GM23248 (cell line): Measurements from ENCODE around the gene TSEN2. TPM values are rescaled to one million over a fixed set of nuclear protein-coding genes. Genes with fewer than 3 reads are reported as not detected.

ENCODE experiments used
- DNase-seq: peaks from one replicate; pipeline ENCODE4 v3.0.0-alpha.2; 2015
- H2AFZ ChIP-seq: fragments of 200-600 bp; sonication (generic); 2 replicates; pipeline ENCODE4 v1.6.1; 2016; ENCODE audit warnings: antibody characterized with exemption
- H3F3A ChIP-seq: fragments of 200-600 bp; sonication (generic); 2 replicates; pipeline ENCODE4 v1.6.1; 2016; ENCODE audit warnings: mild to moderate bottlenecking, antibody characterized with exemption, mixed run types; ENCODE audit not compliant: insufficient read depth
- H3K27ac ChIP-seq: fragments of 200-600 bp; sonication (generic); 2 replicates; pipeline ENCODE4 v1.5.1; 2016; ENCODE audit warnings: mild to moderate bottlenecking
- H3K27me3 ChIP-seq: fragments of 200-600 bp; sonication (generic); replicated peaks from 2 replicates; pipeline ENCODE4 v1.6.1; 2016; ENCODE audit warnings: mild to moderate bottlenecking; ENCODE audit not compliant: insufficient read depth
- H3K36me3 ChIP-seq: fragments of 200-600 bp; sonication (generic); 2 replicates; pipeline ENCODE4 v1.6.1; 2016; ENCODE audit warnings: low read depth, mild to moderate bottlenecking
- H3K4me1 ChIP-seq: fragments of 200-600 bp; sonication (generic); 2 replicates; pipeline ENCODE4 v1.6.1; 2016; ENCODE audit warnings: mild to moderate bottlenecking; ENCODE audit not compliant: insufficient read depth
- H3K4me2 ChIP-seq: fragments of 200-600 bp; sonication (generic); one replicate; pipeline ENCODE4 v1.6.1; 2016; ENCODE audit warnings: mild to moderate bottlenecking; ENCODE audit not compliant: unreplicated experiment
- H3K4me3 ChIP-seq: fragments of 200-600 bp; sonication (generic); 2 replicates; pipeline ENCODE4 v1.5.1; 2016; ENCODE audit warnings: mild to moderate bottlenecking
- H3K79me2 ChIP-seq: fragments of 200-600 bp; sonication (generic); 2 replicates; pipeline ENCODE4 v1.6.1; 2016; ENCODE audit warnings: mild to moderate bottlenecking; ENCODE audit not compliant: insufficient read depth
- H3K9ac ChIP-seq: fragments of 200-600 bp; sonication (generic); 2 replicates; pipeline ENCODE4 v1.6.1; 2016; ENCODE audit warnings: mild to moderate bottlenecking
- H3K9me2 ChIP-seq: fragments of 200-600 bp; sonication (generic); 2 replicates; pipeline ENCODE4 v1.6.1; 2016; ENCODE audit warnings: mixed run types, mild to moderate bottlenecking, moderate library complexity; ENCODE audit not compliant: insufficient read depth
- H3K9me3 ChIP-seq: fragments of 200-600 bp; sonication (generic); one replicate; pipeline ENCODE4 v1.6.1; 2017; ENCODE audit warnings: low read depth
- H4K20me1 ChIP-seq: fragments of 200-600 bp; sonication (generic); 2 replicates; pipeline ENCODE4 v1.6.0; 2016; ENCODE audit not compliant: insufficient read depth
- EZH2 ChIP-seq: fragments of 200-600 bp; sonication (generic); IDR thresholded peaks from 2 replicates; pipeline ENCODE4 v1.6.1; 2018; ENCODE audit warnings: antibody characterized with exemption, mild to moderate bottlenecking; ENCODE audit not compliant: insufficient read depth, poor library complexity, severe bottlenecking
- EZH2phosphoT487 ChIP-seq: fragments of 200-600 bp; sonication (generic); IDR thresholded peaks from 2 replicates; pipeline ENCODE4 v1.6.1; 2018; ENCODE audit warnings: antibody characterized with exemption, moderate library complexity, mild to moderate bottlenecking, low read depth; ENCODE audit not compliant: insufficient read depth
- WGBS, 2 experiments: methylation state at CpG; one replicate each; pipeline ENCODE4 v1.1.6; 2015 to 2017; ENCODE audit warnings: low lambda C conversion rate in 2 of 2, low coverage in 1 of 2; ENCODE audit errors: missing lambda C conversion rate in 2 of 2; 5-methylcytosine and 5-hydroxymethylcytosine counted together
- in situ Hi-C: fragments of 300-500 bp; cut with MboI; formaldehyde crosslinking; loops from 2 replicates; pipeline ENCODE4 v1.15.0; 2020
- polyA plus RNA-seq: library from polyadenylated mRNA; unstranded; fragments of >200 nt; fragmentation: Nextera tagmentation; extraction: Ambion mirVana; gene quantifications from 2 replicates; pipeline ENCODE4 v1.2.1, GENCODE V29; 2016
- total RNA-seq: library from RNA; depleted of rRNA; stranded (reverse); fragments of >200 nt; shearing (Covaris generic); gene quantifications from 2 replicates; pipeline ENCODE4 v1.2.3, GENCODE V29; 2014

Gene TSEN2
- total and polyA plus RNA-seq, 2 experiments from 2014 or later = 9.6 to 13.6 TPM

- no peak for DNase-seq
- Histone ChIP-seq H3K9me3 (no peaks in the 10 kb centered on the region), H3F3A (peaks cover 8% of the 10 kb centered on the region), H3K79me2 (no peaks in the 10 kb centered on the region), H3K27ac (no peak overlapping the region), H3K36me3 (no peaks in the 10 kb centered on the region), H3K4me1 (peaks cover 9% of the 10 kb centered on the region; the same call in 1 of the 2 replicates), H2AFZ (no peak overlapping the region), H3K4me3 (no peak overlapping the region), H3K27me3 (no peaks in the 10 kb centered on the region; the same call in 1 of the 2 replicates), H3K9ac (no peak overlapping the region), H3K9me2 (no peaks in the 10 kb centered on the region), H3K4me2 (no peak overlapping the region), H4K20me1 (no peaks in the 10 kb centered on the region)
- 68 to 80% methylated on average over 1 of the region's 1 CpG for WGBS, 2 experiments
- TF ChIP-seq EZH2 (no peak), EZH2phosphoT487 (no peak)
- in situ Hi-C loops = no loop called here
These were observed 32.3 kb upstream of the TSEN2 start for GRCh38 chr3:12451960-12452359.

GRCh38 chr3:12452361-12453330 lies 31.6 kb upstream of the TSEN2 start:
- peaks cover 9% of the 10 kb centered on the region; the same call in 1 of the 2 replicates for H3K4me1 ChIP-seq
- H3K27me3 ChIP-seq = no peaks in the 10 kb centered on the region; the same call in 1 of the 2 replicates
- H3K36me3 ChIP-seq = no peaks in the 10 kb centered on the region
- H2AFZ ChIP-seq = no peak overlapping the region
- no peaks in the 10 kb centered on the region for H3K79me2 ChIP-seq
- no peak overlapping the region for H3K4me3 ChIP-seq
- H3K4me2 ChIP-seq = no peak overlapping the region
- 74 to 78% methylated on average over 12 of the region's 12 CpGs for WGBS, 2 experiments
- no peaks in the 10 kb centered on the region for H3K9me2 ChIP-seq
- no peaks in the 10 kb centered on the region for H4K20me1 ChIP-seq
- no peak for DNase-seq
- H3F3A ChIP-seq = peaks cover 8% of the 10 kb centered on the region
- TF ChIP-seq EZH2phosphoT487 (no peak), EZH2 (no peak)
- H3K9ac ChIP-seq = no peak overlapping the region
- no peaks in the 10 kb centered on the region for H3K9me3 ChIP-seq
- in situ Hi-C loops = no loop called here
- no peak overlapping the region for H3K27ac ChIP-seq

- no peak for TF ChIP-seq EZH2phosphoT487
- TF ChIP-seq EZH2 = no peak
- Histone ChIP-seq H3K9me2 (no peaks in the 10 kb centered on the region), H3K36me3 (no peaks in the 10 kb centered on the region), H3F3A (peaks cover 8% of the 10 kb centered on the region), H3K9ac (no peak overlapping the region), H3K27ac (no peak overlapping the region), H3K27me3 (no peaks in the 10 kb centered on the region), H3K79me2 (no peaks in the 10 kb centered on the region), H3K9me3 (no peaks in the 10 kb centered on the region), H4K20me1 (no peaks in the 10 kb centered on the region), H3K4me1 (peaks cover 9% of the 10 kb centered on the region; the same call in 1 of the 2 replicates), H2AFZ (no peak overlapping the region), H3K4me2 (no peak overlapping the region), H3K4me3 (no peak overlapping the region)
- peak; percentile 66 for DNase-seq
- 45 to 53% methylated on average over 6 of the region's 6 CpGs for WGBS, 2 experiments
- in situ Hi-C loops = no loop called here
These were observed 30.0 kb upstream of the TSEN2 start for GRCh38 chr3:12454076-12454815.

- WGBS, 2 experiments = 85 to 90% methylated on average over 2 of the region's 2 CpGs
- H4K20me1 ChIP-seq = no peaks in the 10 kb centered on the region
- H3K79me2 ChIP-seq = no peaks in the 10 kb centered on the region
- H3K27ac ChIP-seq = no peak overlapping the region
- H3K4me2 ChIP-seq = no peak overlapping the region
- H3K36me3 ChIP-seq = no peaks in the 10 kb centered on the region
- DNase-seq = peak; percentile 48
- H3K4me1 ChIP-seq = peaks cover 9% of the 10 kb centered on the region; the same call in 1 of the 2 replicates
- H3K9me3 ChIP-seq = no peaks in the 10 kb centered on the region
- H3K9ac ChIP-seq = no peak overlapping the region
- peaks cover 8% of the 10 kb centered on the region for H3F3A ChIP-seq
- no peak for TF ChIP-seq EZH2
- no peak for TF ChIP-seq EZH2phosphoT487
- H3K9me2 ChIP-seq = no peaks in the 10 kb centered on the region
- in situ Hi-C loops = no loop called here
- no peak overlapping the region for H2AFZ ChIP-seq
- H3K4me3 ChIP-seq = no peak overlapping the region
- H3K27me3 ChIP-seq = no peaks in the 10 kb centered on the region
These were observed 29.5 kb upstream of the TSEN2 start for GRCh38 chr3:12454816-12455121.
